ENCODE data around the gene CRACDL. TPM values are rescaled to one million over a fixed set of nuclear protein-coding genes. Genes with fewer than 3 reads are reported as not detected.

CRACDL gene
- total and polyA plus RNA-seq, 2 experiments from 2014 or later, result 0.06 to 0.32 TPM

DNA sequence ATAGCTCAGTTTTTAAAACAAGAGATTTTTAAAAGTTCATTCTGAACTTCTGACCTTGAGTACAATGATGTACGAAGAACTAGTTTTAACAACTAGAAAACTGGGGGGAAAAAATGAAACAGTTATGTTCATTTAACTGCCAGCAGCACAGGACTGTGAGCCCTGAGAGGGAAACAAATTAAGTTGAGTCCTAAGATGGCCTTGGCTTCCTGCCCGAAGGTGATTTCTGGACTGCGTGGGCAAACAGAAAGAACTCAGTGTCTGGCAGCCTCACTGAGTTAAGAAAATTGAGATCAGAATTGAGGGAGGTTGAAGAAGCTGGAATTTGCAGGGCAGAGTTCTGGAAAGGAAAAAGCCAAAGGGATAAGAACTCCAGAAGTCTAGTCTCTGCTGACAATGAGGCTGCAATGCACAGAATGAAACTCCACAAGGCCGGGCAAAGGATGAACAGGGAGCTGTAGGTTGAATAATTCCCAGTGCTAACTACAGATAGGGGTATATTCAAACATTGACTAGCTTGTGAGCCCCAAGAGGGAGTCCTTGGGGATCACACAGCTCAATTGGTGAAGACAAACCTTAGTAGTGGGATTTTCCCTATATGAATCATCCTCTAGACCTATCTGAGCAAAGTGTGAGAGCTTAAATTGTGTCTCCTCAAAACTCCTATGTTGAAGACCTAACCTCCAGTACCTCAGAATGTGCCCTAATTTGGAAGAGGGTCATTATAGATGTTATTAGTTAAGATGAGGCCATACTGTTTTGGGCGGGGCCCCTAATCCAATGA lies 13.1 kb upstream of the CRACDL start:
- no peak for DNase-seq (ENCODE audit: low read depth in 1 of 2, low spot score in 1 of 2)
- Histone ChIP-seq H3K36me3 (no peaks in the 10 kb centered on the region), H3K27ac (no peak overlapping the region), H3K9me3 (ENCODE audit: low read depth) (no peaks in the 10 kb centered on the region), H3K4me1 (ENCODE audit: low read depth) (no peaks in the 10 kb centered on the region), H3K4me3 (no peak overlapping the region), H3K27me3 (peaks cover 5% of the 10 kb centered on the region)
- TF ChIP-seq, protein P1, sequence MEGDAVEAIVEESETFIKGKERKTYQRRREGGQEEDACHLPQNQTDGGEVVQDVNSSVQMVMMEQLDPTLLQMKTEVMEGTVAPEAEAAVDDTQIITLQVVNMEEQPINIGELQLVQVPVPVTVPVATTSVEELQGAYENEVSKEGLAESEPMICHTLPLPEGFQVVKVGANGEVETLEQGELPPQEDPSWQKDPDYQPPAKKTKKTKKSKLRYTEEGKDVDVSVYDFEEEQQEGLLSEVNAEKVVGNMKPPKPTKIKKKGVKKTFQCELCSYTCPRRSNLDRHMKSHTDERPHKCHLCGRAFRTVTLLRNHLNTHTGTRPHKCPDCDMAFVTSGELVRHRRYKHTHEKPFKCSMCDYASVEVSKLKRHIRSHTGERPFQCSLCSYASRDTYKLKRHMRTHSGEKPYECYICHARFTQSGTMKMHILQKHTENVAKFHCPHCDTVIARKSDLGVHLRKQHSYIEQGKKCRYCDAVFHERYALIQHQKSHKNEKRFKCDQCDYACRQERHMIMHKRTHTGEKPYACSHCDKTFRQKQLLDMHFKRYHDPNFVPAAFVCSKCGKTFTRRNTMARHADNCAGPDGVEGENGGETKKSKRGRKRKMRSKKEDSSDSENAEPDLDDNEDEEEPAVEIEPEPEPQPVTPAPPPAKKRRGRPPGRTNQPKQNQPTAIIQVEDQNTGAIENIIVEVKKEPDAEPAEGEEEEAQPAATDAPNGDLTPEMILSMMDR (IDR thresholded peaks at IDR 0.05; ENCODE audit: low read depth, low read length), result no peak

DNA sequence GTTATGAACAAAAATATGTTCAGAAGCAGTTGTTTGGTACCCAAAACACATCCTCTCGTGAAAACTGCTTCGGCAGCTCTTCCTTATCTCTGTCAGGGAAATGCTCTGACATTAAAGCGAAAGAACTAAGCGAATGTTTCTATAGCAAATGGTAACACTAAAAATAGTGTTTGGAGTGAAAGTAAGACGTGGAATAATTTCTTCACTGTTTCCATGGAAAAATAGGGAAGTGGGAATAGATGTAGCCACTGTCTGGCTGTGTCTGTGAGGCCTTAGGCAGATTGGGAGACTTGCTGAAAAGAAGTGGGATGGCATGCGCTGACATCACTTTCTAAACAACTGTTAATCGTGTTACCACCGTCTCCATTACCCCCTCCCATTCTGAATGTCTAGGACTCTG lies 11.5 kb upstream of the CRACDL start:
- Histone ChIP-seq H3K4me3 (no peak overlapping the region), H3K9me3 (ENCODE audit: low read depth) (no peaks in the 10 kb centered on the region), H3K4me1 (ENCODE audit: low read depth) (no peaks in the 10 kb centered on the region), H3K27me3 (peaks cover 5% of the 10 kb centered on the region), H3K27ac (no peak overlapping the region), H3K36me3 (no peaks in the 10 kb centered on the region)
- TF ChIP-seq, protein P1 (IDR thresholded peaks at IDR 0.05; ENCODE audit: low read depth, low read length), result no peak
- no peak for DNase-seq (ENCODE audit: low read depth in 1 of 2, low spot score in 1 of 2)

DNA sequence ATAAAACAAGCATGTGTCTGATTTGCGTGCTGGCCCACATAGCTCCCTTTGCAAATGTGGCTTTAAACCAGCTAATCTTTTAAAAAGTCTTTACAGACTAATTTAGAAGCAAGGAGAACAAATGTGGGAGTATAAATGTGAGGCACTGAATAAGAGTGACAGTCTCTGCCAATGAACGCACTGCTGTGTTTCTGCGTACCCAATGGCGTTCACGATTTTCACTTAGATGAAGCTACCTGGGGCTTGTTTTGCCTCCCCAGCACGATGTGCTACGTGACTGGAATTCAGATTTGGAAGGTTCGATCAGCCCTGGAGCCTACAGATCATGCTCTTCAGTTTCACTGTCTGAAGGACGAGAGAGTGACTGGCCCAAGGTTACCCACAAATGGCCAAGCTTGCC lies 10.8 kb upstream of the CRACDL start:
- no peaks in the 10 kb centered on the region for H3K9me3 ChIP-seq (ENCODE audit: low read depth)
- TF ChIP-seq, protein P1 (IDR thresholded peaks at IDR 0.05; ENCODE audit: low read depth, low read length), result no peak
- no peaks in the 10 kb centered on the region for H3K27me3 ChIP-seq
- H3K4me1 ChIP-seq (ENCODE audit: low read depth), result no peaks in the 10 kb centered on the region
- no peaks in the 10 kb centered on the region for H3K36me3 ChIP-seq
- no peak for DNase-seq (ENCODE audit: low read depth in 1 of 2, low spot score in 1 of 2)
- no peak overlapping the region for H3K4me3 ChIP-seq
- H3K27ac ChIP-seq, result no peak overlapping the region

- Histone ChIP-seq H3K4me1 (ENCODE audit: low read depth) (no peaks in the 10 kb centered on the region), H3K27me3 (peaks cover 7% of the 10 kb centered on the region), H3K27ac (no peak overlapping the region), H3K36me3 (no peaks in the 10 kb centered on the region), H3K9me3 (ENCODE audit: low read depth) (no peaks in the 10 kb centered on the region), H3K4me3 (no peak overlapping the region)
- DNase-seq (ENCODE audit: low read depth in 1 of 2, low spot score in 1 of 2), result peak in 1 of 2 donors; percentile 65
- TF ChIP-seq, protein P1 (IDR thresholded peaks at IDR 0.05; ENCODE audit: low read depth, low read length), result no peak
These were observed 8.8 kb upstream of the CRACDL start for GRCh38 chr2:98944775-98945174.

DNA sequence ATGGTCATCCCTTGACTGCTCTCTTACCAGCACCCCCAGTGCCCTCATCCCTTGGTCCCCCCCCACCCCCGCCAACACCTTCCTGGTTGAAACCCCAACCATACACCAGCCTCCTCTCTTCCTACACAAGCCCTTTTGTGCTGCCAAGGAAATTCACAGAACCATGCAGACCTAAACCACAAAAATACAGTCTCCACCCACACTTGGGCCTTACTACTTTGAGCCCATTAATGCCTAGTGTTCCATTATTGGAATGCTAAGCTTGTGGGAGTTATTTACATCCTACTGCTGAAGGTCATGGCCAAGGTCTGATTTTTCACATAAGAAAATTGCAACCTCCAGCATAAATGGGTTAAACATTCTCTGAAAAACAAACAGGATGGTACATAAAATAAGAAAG lies 4.1 kb upstream of the CRACDL start:
- DNase-seq (ENCODE audit: low read depth in 1 of 2, low spot score in 1 of 2), result no peak
- H3K27ac ChIP-seq, result no peak overlapping the region
- H3K4me3 ChIP-seq, result no peak overlapping the region
- TF ChIP-seq, protein P1 (IDR thresholded peaks at IDR 0.05; ENCODE audit: low read depth, low read length), result no peak
- no peaks in the 10 kb centered on the region for H3K4me1 ChIP-seq (ENCODE audit: low read depth)
- H3K9me3 ChIP-seq (ENCODE audit: low read depth), result no peaks in the 10 kb centered on the region
- peaks cover 54% of the 10 kb centered on the region for H3K27me3 ChIP-seq
- no peaks in the 10 kb centered on the region for H3K36me3 ChIP-seq

Measured in cardiac muscle cell (in vitro differentiated cells and primary cell).